DOHH2 (cell line): ENCODE results near the gene MGLL.
A peak's percentile ranks its signal among the peaks of the same experiment; 100 is the strongest.

Source experiments
- H3F3A ChIP-seq: fragments of 200-600 bp; sonication (generic), shearing (Covaris generic); 2 replicates; pipeline ENCODE4 v1.6.0; 2016; ENCODE audit warnings: antibody characterized with exemption, mild to moderate bottlenecking; ENCODE audit not compliant: control insufficient read depth, insufficient read depth
- H3K27ac ChIP-seq: fragments of 200-600 bp; sonication (generic); 2 replicates; pipeline ENCODE4 v1.5.1; 2014; ENCODE audit warnings: low read depth, mild to moderate bottlenecking, low read length, moderate library complexity
- H3K27me3 ChIP-seq: fragments of 200-600 bp; sonication (generic); 2 replicates; pipeline ENCODE4 v1.6.1; 2014; ENCODE audit warnings: mild to moderate bottlenecking, low read length, mixed read lengths; ENCODE audit not compliant: control insufficient read depth
- H3K36me3 ChIP-seq: fragments of 200-600 bp; sonication (generic); 2 replicates; pipeline ENCODE4 v1.6.1; 2014; ENCODE audit warnings: mild to moderate bottlenecking, low read length, moderate library complexity, mixed read lengths; ENCODE audit not compliant: control insufficient read depth
- H3K4me1 ChIP-seq: fragments of 200-600 bp; sonication (generic); 2 replicates; pipeline ENCODE4 v1.6.1; 2014; ENCODE audit warnings: mild to moderate bottlenecking, low read length, mixed read lengths; ENCODE audit not compliant: control insufficient read depth
- H3K4me2 ChIP-seq: fragments of 200-600 bp; sonication (generic); 2 replicates; pipeline ENCODE4 v1.6.0; 2014; ENCODE audit warnings: mild to moderate bottlenecking, low read length, moderate library complexity
- H3K4me3 ChIP-seq: fragments of 200-600 bp; sonication (generic); 2 replicates; pipeline ENCODE4 v1.5.1; 2014; ENCODE audit warnings: mild to moderate bottlenecking, low read length, mixed read lengths
- H3K79me2 ChIP-seq: fragments of 200-600 bp; sonication (generic); 2 replicates; pipeline ENCODE4 v1.6.1; 2014; ENCODE audit warnings: mild to moderate bottlenecking, low read length, mixed read lengths; ENCODE audit not compliant: control insufficient read depth
- H3K9me2 ChIP-seq: fragments of 200-600 bp; sonication (generic); replicated peaks from 2 replicates; pipeline ENCODE4 v1.6.1; 2014; ENCODE audit warnings: mild to moderate bottlenecking, low read length, mixed read lengths; ENCODE audit not compliant: control insufficient read depth
- H3K9me3 ChIP-seq: fragments of 200-600 bp; sonication (generic); 2 replicates; pipeline ENCODE4 v1.6.1; 2014; ENCODE audit warnings: antibody characterized with exemption, low read length, mixed read lengths; ENCODE audit not compliant: control insufficient read depth, insufficient read depth
- H4K20me1 ChIP-seq: fragments of 200-600 bp; sonication (generic); 2 replicates; pipeline ENCODE4 v1.6.0; 2014; ENCODE audit warnings: low read depth, mild to moderate bottlenecking, antibody characterized with exemption, low read length, moderate library complexity; ENCODE audit not compliant: control insufficient read depth, insufficient read depth
- EZH2phosphoT487 ChIP-seq: fragments of 200-600 bp; sonication (generic); IDR thresholded peaks from 2 replicates; pipeline ENCODE4 v1.6.1; 2017; ENCODE audit warnings: borderline replicate concordance, mild to moderate bottlenecking, antibody characterized with exemption, low read length, moderate library complexity, mixed read lengths
- TF ChIP-seq, protein P1 (sequence below): fragments of 200-600 bp; sonication (generic); IDR thresholded peaks from one replicate; pipeline ENCODE4 v1.5.1; 2014; ENCODE audit warnings: antibody characterized with exemption, mild to moderate bottlenecking, low read depth, low read length; ENCODE audit not compliant: poor library complexity, severe bottlenecking

MGLL gene

GRCh38 chr3:127844326-127844942, 22.1 kb upstream of the MGLL start:
- Histone ChIP-seq H3K79me2 (no peaks in the 10 kb centered on the region), H3K27me3 (peaks cover 11% of the 10 kb centered on the region), H3K27ac (no peak overlapping the region), H3K4me3 (no peak overlapping the region), H4K20me1 (no peaks in the 10 kb centered on the region), H3F3A (no peaks in the 10 kb centered on the region), H3K4me1 (peaks cover 36% of the 10 kb centered on the region), H3K9me3 (no peaks in the 10 kb centered on the region), H3K9me2 (no peaks in the 10 kb centered on the region), H3K36me3 (no peaks in the 10 kb centered on the region), H3K4me2 (peak overlapping the region; percentile 7; the same call in 1 of the 2 replicates)
- no peak for TF ChIP-seq EZH2phosphoT487
- TF ChIP-seq, protein P1, sequence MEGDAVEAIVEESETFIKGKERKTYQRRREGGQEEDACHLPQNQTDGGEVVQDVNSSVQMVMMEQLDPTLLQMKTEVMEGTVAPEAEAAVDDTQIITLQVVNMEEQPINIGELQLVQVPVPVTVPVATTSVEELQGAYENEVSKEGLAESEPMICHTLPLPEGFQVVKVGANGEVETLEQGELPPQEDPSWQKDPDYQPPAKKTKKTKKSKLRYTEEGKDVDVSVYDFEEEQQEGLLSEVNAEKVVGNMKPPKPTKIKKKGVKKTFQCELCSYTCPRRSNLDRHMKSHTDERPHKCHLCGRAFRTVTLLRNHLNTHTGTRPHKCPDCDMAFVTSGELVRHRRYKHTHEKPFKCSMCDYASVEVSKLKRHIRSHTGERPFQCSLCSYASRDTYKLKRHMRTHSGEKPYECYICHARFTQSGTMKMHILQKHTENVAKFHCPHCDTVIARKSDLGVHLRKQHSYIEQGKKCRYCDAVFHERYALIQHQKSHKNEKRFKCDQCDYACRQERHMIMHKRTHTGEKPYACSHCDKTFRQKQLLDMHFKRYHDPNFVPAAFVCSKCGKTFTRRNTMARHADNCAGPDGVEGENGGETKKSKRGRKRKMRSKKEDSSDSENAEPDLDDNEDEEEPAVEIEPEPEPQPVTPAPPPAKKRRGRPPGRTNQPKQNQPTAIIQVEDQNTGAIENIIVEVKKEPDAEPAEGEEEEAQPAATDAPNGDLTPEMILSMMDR: no peak

DNA sequence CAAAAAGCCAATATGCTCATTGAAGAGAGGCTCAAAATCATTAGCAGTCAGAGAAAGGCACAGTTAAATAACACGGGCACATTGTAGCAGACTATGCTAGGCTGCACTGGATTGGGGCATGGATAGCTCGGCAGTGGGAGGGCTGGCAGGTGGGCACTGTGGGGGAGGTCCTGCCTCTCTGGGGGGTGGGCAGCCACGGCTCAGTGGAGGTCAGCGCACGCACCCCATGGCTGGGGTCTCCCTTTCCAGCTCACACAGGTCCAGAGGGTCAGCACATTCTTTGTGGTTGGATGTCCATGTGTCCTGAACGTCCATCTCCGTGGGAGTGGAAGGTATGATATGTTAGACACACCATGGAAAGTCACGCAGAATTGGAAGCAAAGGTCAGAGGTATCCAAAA, 18.4 kb upstream of the MGLL start:
- no peak for TF ChIP-seq EZH2phosphoT487
- TF ChIP-seq, protein P1: no peak
- H3K36me3 ChIP-seq: no peaks in the 10 kb centered on the region

GRCh38 chr3:127839099-127839498, 16.8 kb upstream of the MGLL start:
- H3K79me2 ChIP-seq: no peaks in the 10 kb centered on the region
- no peaks in the 10 kb centered on the region for H3K9me2 ChIP-seq
- no peaks in the 10 kb centered on the region for H3F3A ChIP-seq
- H3K4me2 ChIP-seq: no peak overlapping the region
- no peaks in the 10 kb centered on the region for H3K36me3 ChIP-seq
- peaks cover 60% of the 10 kb centered on the region for H3K4me1 ChIP-seq
- no peak overlapping the region for H3K27ac ChIP-seq
- no peak for TF ChIP-seq EZH2phosphoT487
- TF ChIP-seq, protein P1: no peak
- H3K4me3 ChIP-seq: no peak overlapping the region
- no peaks in the 10 kb centered on the region for H3K9me3 ChIP-seq
- no peaks in the 10 kb centered on the region for H4K20me1 ChIP-seq
- H3K27me3 ChIP-seq: peaks cover 15% of the 10 kb centered on the region

More for the DNA sequence above, 18.4 kb upstream of the MGLL start:
- H3K27ac ChIP-seq: no peak overlapping the region
- no peaks in the 10 kb centered on the region for H4K20me1 ChIP-seq
- H3K27me3 ChIP-seq: peaks cover 15% of the 10 kb centered on the region
- no peaks in the 10 kb centered on the region for H3K9me2 ChIP-seq
- H3K9me3 ChIP-seq: no peaks in the 10 kb centered on the region
- no peaks in the 10 kb centered on the region for H3F3A ChIP-seq
- H3K79me2 ChIP-seq: no peaks in the 10 kb centered on the region
- H3K4me3 ChIP-seq: no peak overlapping the region
- no peak overlapping the region for H3K4me2 ChIP-seq
- peaks cover 54% of the 10 kb centered on the region for H3K4me1 ChIP-seq
